HepG2 (cell line): ENCODE data around the gene CACHD1. TPM values are rescaled to one million over a fixed set of nuclear protein-coding genes. Genes with fewer than 3 reads are reported as not detected.

ENCODE experiments used
- ATAC-seq: fragments of 200-7000 bp; cut with Tn5 transposase; 3 replicates; pipeline ENCODE4 v1.9.1; 2020; ENCODE audit warnings: mild to moderate bottlenecking, moderate library complexity
- BruUV-seq: library from RNA; stranded (reverse); fragments of 400-500 nt; replicated peaks from 2 replicates; lab custom pipeline; 2021; lab: Mats Ljungman, UMichigan
- CTCF ChIA-PET: fragments of 300-600 bp; formaldehyde crosslinking; extraction: SDS; loops from one replicate; lab custom pipeline; 2021; ENCODE audit warnings: low total read pairs, inconsistent platforms, low intra/inter-chr PET ratio; lab: Yijun Ruan, JAX
- POLR2A ChIA-PET: fragments of 350-600 bp; sonication (Branson Sonifier 250); formaldehyde crosslinking; loops from one replicate; lab custom pipeline; 2020; ENCODE audit warnings: antibody characterized with exemption, inconsistent platforms; lab: Yijun Ruan, JAX
- DNase-seq: peaks from one replicate; pipeline ENCODE4 v3.0.0-alpha.2; 2015; ENCODE audit warnings: low spot score
- FAIRE-seq: peaks from 3 replicates; lab custom pipeline; 2011; peaks lifted over from hg19 to GRCh38; lab: Jason Lieb, UNC
- H2AFZ ChIP-seq: one replicate; pipeline ENCODE4 v1.6.1; 2011; ENCODE audit warnings: low read length, inconsistent platforms
- H3K27ac ChIP-seq: fragments of 300-600 bp; 3 replicates; pipeline ENCODE4 v1.8.0; 2011; ENCODE audit warnings: mixed run types, mild to moderate bottlenecking, mixed read lengths, low read length, inconsistent platforms; ENCODE audit not compliant: insufficient read depth; ENCODE audit errors: extremely low read length
- H3K27me3 ChIP-seq, 2 experiments: fragments of 200-600 bp in 1 of 2; 2 replicates in 1 of 2; 3 replicates in 1 of 2; pipeline versions ENCODE4 v1.6.0 to v1.8.0; 2011; ENCODE audit warnings: low read length in 2 of 2, mild to moderate bottlenecking in 2 of 2, moderate library complexity in 2 of 2, inconsistent platforms in 1 of 2; ENCODE audit not compliant: insufficient read depth in 2 of 2, control insufficient read depth in 1 of 2
- H3K36me3 ChIP-seq, 2 experiments: fragments of 200-600 bp in 1 of 2; replicated peaks in 1 of 2; 2 replicates in 1 of 2; 3 replicates in 1 of 2; pipeline versions ENCODE4 v1.5.1 to v1.8.0; 2011; ENCODE audit warnings: low read length in 2 of 2, inconsistent platforms in 1 of 2; ENCODE audit not compliant: insufficient read depth in 2 of 2, control insufficient read depth in 1 of 2
- H3K4me1 ChIP-seq: 2 replicates; pipeline ENCODE4 v1.5.1; 2012; ENCODE audit warnings: low read length, inconsistent platforms; ENCODE audit not compliant: insufficient read depth
- H3K4me2 ChIP-seq: 2 replicates; pipeline ENCODE4 v1.6.0; 2011; ENCODE audit warnings: low read depth, low read length, inconsistent platforms
- H3K4me3 ChIP-seq, 3 experiments: fragments of 200-600 bp in 1 of 3; sonication (generic), shearing (Covaris generic) in 1 of 3; replicated peaks in 1 of 3; 2 replicates each; pipeline ENCODE4 v1.5.1; 2011 to 2016; ENCODE audit warnings: low read length in 3 of 3, inconsistent platforms in 2 of 3, low read depth in 2 of 3, mild to moderate bottlenecking in 2 of 3, control low read depth in 1 of 3, mixed read lengths in 1 of 3; ENCODE audit not compliant: insufficient read depth in 1 of 3
- H3K79me2 ChIP-seq: one replicate; pipeline ENCODE4 v1.6.1; 2011; ENCODE audit warnings: low read length, inconsistent platforms; ENCODE audit not compliant: insufficient read depth
- H3K9ac ChIP-seq: 2 replicates; pipeline ENCODE4 v1.6.0; 2011; ENCODE audit warnings: mild to moderate bottlenecking, low read depth, low read length, inconsistent platforms; ENCODE audit not compliant: insufficient read depth
- H3K9me3 ChIP-seq: 2 replicates; pipeline ENCODE4 v1.5.1; 2012; ENCODE audit warnings: mild to moderate bottlenecking, low read length
- H4K20me1 ChIP-seq: 2 replicates; pipeline ENCODE4 v1.6.0; 2011; ENCODE audit warnings: inconsistent platforms, mild to moderate bottlenecking, low read length, moderate library complexity; ENCODE audit not compliant: insufficient read depth
- ARNTL ChIP-seq: sonication (generic); formaldehyde crosslinking; IDR thresholded peaks from 2 replicates; pipeline ENCODE4 v1.4.0; 2020; ENCODE audit warnings: mild to moderate bottlenecking, missing genetic modification reagents
- CEBPB ChIP-seq: IDR thresholded peaks from 2 replicates; pipeline ENCODE4 v1.6.1; 2011; ENCODE audit warnings: low read depth, low read length, improper control_type of control experiment, borderline replicate concordance
- CENPT ChIP-seq: sonication (generic); formaldehyde crosslinking; IDR thresholded peaks from 2 replicates; pipeline ENCODE4 v1.8.0; 2022; ENCODE audit warnings: low read depth, mild to moderate bottlenecking, moderate library complexity, missing genetic modification reagents
- MLLT10 ChIP-seq: sonication (generic); formaldehyde crosslinking; IDR thresholded peaks from 2 replicates; pipeline ENCODE4 v1.4.0; 2020; ENCODE audit warnings: missing genetic modification reagents
- MTF1 ChIP-seq: sonication (generic); formaldehyde crosslinking; IDR thresholded peaks from 2 replicates; pipeline ENCODE4 v1.5.0; 2020; ENCODE audit warnings: missing genetic modification reagents
- NAIF1 ChIP-seq: sonication (generic); formaldehyde crosslinking; IDR thresholded peaks from 2 replicates; pipeline ENCODE4 v1.5.0; 2020; ENCODE audit warnings: mild to moderate bottlenecking, missing genetic modification reagents, borderline replicate concordance
- RFX1 ChIP-seq: fragments of 450-650 bp; IDR thresholded peaks from 2 replicates; pipeline ENCODE4 v1.6.1; 2017
- ZFP1 ChIP-seq: IDR thresholded peaks from 2 replicates; pipeline ENCODE4 v1.6.1; 2016
- ZNF556 ChIP-seq: sonication (generic); formaldehyde crosslinking; IDR thresholded peaks from 2 replicates; pipeline ENCODE4 v1.4.0; 2020; ENCODE audit warnings: mild to moderate bottlenecking, missing genetic modification reagents, borderline replicate concordance
- ZNF598 ChIP-seq: sonication (generic); formaldehyde crosslinking; IDR thresholded peaks from 2 replicates; pipeline ENCODE4 v1.5.1; 2020; ENCODE audit warnings: mild to moderate bottlenecking, missing genetic modification reagents, borderline replicate concordance
- WGBS: methylation state at CpG from one replicate; pipeline ENCODE4 v1.1.6; 2017; ENCODE audit warnings: low lambda C conversion rate; 5-methylcytosine and 5-hydroxymethylcytosine counted together
- in situ Hi-C: cut with HindIII; loops from 2 replicates; pipeline ENCODE4 v1.10.0; 2017; ENCODE audit warnings: low pct_unique_long_range_greater_than_20kb; ENCODE audit not compliant: extremely low pct_ligation_motif_present
- intact Hi-C: fragments of 100-400 bp; cut with micrococcal nuclease; formaldehyde crosslinking; loops from one replicate; pipeline ENCODE4 v1.10.0; 2022; ENCODE audit not compliant: unreplicated experiment
- polyA plus RNA-seq, 8 experiments: library from polyadenylated mRNA; depleted of rRNA in 3 of 8; stranded (reverse) in 7 of 8; unstranded in 1 of 8; fragments of >200 nt; fragmentation: Illumina TruSeq in 4 of 8; extraction: Trizol in 4 of 8; gene quantifications; 2 replicates each; pipeline versions ENCODE4 v1.2.1 to v1.2.3, GENCODE V29; 2011 to 2016; ENCODE audit warnings: low read depth in 4 of 8, missing spikeins in 1 of 8, mixed read lengths in 1 of 8; ENCODE audit not compliant: insufficient read depth in 1 of 8
- total RNA-seq, 5 experiments: library from RNA; depleted of rRNA; stranded (reverse); fragments of >200 nt; fragmentation: Illumina TruSeq; extraction: Trizol; gene quantifications; 2 replicates each; pipeline ENCODE4 v1.2.3, GENCODE V29; 2016; ENCODE audit warnings: low read depth in 1 of 5
- TF ChIP-seq, protein P1 (sequence below): sonication (generic); formaldehyde crosslinking; IDR thresholded peaks from 2 replicates; pipeline ENCODE4 v1.8.0; 2022; ENCODE audit warnings: missing genetic modification reagents, mild to moderate bottlenecking, moderate library complexity, borderline replicate concordance
- TF ChIP-seq, protein P2 (sequence below): sonication (generic); formaldehyde crosslinking; IDR thresholded peaks from 2 replicates; pipeline ENCODE4 v1.4.0; 2020; ENCODE audit warnings: missing genetic modification reagents, borderline replicate concordance
- TF ChIP-seq, protein P3 (sequence below): sonication (generic); formaldehyde crosslinking; conservative IDR thresholded peaks from 2 replicates; pipeline ENCODE4 v1.8.0; 2022; ENCODE audit warnings: missing genetic modification reagents
- TF ChIP-seq, protein P4 (sequence below): sonication (generic); formaldehyde crosslinking; IDR thresholded peaks from 2 replicates; pipeline ENCODE4 v1.5.0; 2020; ENCODE audit warnings: missing genetic modification reagents

Gene CACHD1
- total and polyA plus RNA-seq, 2 of the 13 experiments (the other 11 are each of a cell fraction or from before 2014, with no cell fraction given): 0.11 TPM; not detected in 1

DNA sequence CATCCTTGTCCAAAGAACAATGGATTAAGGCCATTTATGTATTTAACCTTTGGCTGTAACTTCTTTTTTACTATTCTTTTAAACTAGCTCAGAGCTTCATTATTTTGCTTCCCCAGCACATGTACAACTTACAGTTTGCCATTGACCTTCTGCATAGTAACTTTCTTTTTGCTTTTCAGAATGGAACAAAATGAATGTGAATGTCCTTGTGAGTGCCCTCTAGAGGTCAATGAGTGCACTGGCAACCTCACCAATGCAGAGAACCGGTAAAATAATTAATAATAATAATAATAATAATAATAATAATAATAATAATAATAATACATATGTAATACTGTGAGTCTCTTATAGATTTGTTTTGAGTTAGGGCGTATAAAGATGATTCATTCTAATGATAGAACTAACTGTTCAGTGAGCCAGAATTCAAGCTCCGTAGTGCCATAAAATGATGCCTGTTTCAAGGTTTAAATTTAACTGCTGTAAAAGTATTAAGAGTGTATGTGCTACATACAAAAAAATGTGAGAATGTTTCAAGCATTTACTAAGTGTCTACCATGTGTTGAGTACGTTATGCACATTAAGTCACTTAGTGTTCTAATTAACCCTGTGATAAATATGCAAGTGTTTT is 205.9 kb downstream of the CACHD1 start (continued):
- TF ChIP-seq CENPT (CRISPR knock-in tag) (no peak), RFX1 (no peak)
- TF ChIP-seq, protein P1, sequence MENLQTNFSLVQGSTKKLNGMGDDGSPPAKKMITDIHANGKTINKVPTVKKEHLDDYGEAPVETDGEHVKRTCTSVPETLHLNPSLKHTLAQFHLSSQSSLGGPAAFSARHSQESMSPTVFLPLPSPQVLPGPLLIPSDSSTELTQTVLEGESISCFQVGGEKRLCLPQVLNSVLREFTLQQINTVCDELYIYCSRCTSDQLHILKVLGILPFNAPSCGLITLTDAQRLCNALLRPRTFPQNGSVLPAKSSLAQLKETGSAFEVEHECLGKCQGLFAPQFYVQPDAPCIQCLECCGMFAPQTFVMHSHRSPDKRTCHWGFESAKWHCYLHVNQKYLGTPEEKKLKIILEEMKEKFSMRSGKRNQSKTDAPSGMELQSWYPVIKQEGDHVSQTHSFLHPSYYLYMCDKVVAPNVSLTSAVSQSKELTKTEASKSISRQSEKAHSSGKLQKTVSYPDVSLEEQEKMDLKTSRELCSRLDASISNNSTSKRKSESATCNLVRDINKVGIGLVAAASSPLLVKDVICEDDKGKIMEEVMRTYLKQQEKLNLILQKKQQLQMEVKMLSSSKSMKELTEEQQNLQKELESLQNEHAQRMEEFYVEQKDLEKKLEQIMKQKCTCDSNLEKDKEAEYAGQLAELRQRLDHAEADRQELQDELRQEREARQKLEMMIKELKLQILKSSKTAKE: no peak

DNA sequence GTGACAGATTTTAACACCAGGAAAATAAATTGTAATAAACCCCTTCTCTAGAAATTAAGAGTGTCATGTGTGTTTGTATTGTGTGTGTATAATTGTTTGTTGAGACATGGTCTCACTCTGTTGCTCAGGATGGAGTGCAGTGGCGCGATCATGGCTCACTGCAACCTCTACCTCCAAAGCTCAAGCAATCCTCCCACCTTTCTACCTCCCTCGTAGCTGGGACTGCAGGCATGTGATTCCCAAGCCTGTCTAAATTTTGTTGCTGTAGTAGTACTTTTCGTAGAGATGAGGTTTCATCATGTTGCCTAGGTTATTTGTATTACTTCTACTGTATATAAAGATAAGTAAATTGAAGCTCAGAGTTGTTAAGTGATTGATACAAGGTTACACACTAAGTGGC is 206.5 kb downstream of the CACHD1 start:
- ATAC-seq (no peak), DNase-seq (no peak), FAIRE-seq (no peak)
- Histone ChIP-seq H3K27me3 (peaks cover 1 to 3% of the 10 kb centered on the region in 2 experiments; a peak in 1 of 5 replicates), H3K36me3 (no peaks in the 10 kb centered on the region), H3K4me2 (no peak overlapping the region), H3K79me2 (no peaks in the 10 kb centered on the region), H4K20me1 (no peaks in the 10 kb centered on the region), H3K9me3 (no peaks in the 10 kb centered on the region), H3K4me3 (no peak overlapping the region), H3K9ac (no peak overlapping the region), H3K4me1 (no peaks in the 10 kb centered on the region), H2AFZ (no peak overlapping the region), H3K27ac (no peak overlapping the region)
- 63% methylated on average over 4 of the region's 4 CpGs for WGBS
- intact Hi-C loops (loop anchor here (5.0 kb wide), 1 partner anchor 124 kb away; no protein-coding TSS in a partner anchor), in situ Hi-C loops (loop anchor here (10.0 kb wide), 1 partner anchor 412 kb away; no protein-coding TSS in a partner anchor)
- ChIA-PET CTCF (interaction anchor here (1.8 kb wide), 1 partner anchor 407 kb away, joined by 12 read pairs; no protein-coding TSS in a partner anchor), POLR2A (no interaction called here)
- BruUV-seq: no TSS peak
- TF ChIP-seq MTF1: no peak
- TF ChIP-seq, protein P2, sequence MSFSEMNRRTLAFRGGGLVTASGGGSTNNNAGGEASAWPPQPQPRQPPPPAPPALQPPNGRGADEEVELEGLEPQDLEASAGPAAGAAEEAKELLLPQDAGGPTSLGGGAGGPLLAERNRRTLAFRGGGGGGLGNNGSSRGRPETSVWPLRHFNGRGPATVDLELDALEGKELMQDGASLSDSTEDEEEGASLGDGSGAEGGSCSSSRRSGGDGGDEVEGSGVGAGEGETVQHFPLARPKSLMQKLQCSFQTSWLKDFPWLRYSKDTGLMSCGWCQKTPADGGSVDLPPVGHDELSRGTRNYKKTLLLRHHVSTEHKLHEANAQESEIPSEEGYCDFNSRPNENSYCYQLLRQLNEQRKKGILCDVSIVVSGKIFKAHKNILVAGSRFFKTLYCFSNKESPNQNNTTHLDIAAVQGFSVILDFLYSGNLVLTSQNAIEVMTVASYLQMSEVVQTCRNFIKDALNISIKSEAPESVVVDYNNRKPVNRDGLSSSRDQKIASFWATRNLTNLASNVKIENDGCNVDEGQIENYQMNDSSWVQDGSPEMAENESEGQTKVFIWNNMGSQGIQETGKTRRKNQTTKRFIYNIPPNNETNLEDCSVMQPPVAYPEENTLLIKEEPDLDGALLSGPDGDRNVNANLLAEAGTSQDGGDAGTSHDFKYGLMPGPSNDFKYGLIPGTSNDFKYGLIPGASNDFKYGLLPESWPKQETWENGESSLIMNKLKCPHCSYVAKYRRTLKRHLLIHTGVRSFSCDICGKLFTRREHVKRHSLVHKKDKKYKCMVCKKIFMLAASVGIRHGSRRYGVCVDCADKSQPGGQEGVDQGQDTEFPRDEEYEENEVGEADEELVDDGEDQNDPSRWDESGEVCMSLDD (CRISPR knock-in tag): no peak
- no peak for TF ChIP-seq ZNF556 (CRISPR knock-in tag)
- no peak for TF ChIP-seq NAIF1 (CRISPR knock-in tag)
- no peak for TF ChIP-seq CEBPB
- TF ChIP-seq, protein P3, sequence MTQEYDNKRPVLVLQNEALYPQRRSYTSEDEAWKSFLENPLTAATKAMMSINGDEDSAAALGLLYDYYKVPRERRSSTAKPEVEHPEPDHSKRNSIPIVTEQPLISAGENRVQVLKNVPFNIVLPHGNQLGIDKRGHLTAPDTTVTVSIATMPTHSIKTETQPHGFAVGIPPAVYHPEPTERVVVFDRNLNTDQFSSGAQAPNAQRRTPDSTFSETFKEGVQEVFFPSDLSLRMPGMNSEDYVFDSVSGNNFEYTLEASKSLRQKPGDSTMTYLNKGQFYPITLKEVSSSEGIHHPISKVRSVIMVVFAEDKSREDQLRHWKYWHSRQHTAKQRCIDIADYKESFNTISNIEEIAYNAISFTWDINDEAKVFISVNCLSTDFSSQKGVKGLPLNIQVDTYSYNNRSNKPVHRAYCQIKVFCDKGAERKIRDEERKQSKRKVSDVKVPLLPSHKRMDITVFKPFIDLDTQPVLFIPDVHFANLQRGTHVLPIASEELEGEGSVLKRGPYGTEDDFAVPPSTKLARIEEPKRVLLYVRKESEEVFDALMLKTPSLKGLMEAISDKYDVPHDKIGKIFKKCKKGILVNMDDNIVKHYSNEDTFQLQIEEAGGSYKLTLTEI (CRISPR knock-in tag): no peak
- TF ChIP-seq ZNF598 (CRISPR knock-in tag): no peak
- no peak for TF ChIP-seq ZFP1 (CRISPR knock-in tag)
- no peak for TF ChIP-seq ARNTL (CRISPR knock-in tag)
- TF ChIP-seq MLLT10 (CRISPR knock-in tag): no peak
- TF ChIP-seq, protein P4, sequence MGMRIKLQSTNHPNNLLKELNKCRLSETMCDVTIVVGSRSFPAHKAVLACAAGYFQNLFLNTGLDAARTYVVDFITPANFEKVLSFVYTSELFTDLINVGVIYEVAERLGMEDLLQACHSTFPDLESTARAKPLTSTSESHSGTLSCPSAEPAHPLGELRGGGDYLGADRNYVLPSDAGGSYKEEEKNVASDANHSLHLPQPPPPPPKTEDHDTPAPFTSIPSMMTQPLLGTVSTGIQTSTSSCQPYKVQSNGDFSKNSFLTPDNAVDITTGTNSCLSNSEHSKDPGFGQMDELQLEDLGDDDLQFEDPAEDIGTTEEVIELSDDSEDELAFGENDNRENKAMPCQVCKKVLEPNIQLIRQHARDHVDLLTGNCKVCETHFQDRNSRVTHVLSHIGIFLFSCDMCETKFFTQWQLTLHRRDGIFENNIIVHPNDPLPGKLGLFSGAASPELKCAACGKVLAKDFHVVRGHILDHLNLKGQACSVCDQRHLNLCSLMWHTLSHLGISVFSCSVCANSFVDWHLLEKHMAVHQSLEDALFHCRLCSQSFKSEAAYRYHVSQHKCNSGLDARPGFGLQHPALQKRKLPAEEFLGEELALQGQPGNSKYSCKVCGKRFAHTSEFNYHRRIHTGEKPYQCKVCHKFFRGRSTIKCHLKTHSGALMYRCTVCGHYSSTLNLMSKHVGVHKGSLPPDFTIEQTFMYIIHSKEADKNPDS: no peak
